Measurements from ENCODE around the gene SGCA.

DNA sequence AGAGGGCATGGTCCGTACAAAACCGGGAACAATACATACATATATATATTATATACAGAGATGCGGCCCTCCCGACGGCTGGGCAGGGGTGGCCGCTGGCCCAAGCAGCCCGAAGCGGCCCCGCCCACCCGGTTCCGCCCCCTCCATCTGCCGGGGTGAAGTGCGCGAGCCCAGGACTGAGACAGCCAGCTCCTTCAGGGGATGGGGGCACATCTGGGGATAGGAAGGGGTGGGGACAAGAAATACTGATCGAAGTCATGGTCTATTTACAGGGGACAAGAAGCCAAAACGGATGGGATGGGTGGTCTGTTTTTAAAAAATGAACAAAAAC is 32.1 kb upstream of the SGCA start:
- TF ChIP-seq, protein P1, sequence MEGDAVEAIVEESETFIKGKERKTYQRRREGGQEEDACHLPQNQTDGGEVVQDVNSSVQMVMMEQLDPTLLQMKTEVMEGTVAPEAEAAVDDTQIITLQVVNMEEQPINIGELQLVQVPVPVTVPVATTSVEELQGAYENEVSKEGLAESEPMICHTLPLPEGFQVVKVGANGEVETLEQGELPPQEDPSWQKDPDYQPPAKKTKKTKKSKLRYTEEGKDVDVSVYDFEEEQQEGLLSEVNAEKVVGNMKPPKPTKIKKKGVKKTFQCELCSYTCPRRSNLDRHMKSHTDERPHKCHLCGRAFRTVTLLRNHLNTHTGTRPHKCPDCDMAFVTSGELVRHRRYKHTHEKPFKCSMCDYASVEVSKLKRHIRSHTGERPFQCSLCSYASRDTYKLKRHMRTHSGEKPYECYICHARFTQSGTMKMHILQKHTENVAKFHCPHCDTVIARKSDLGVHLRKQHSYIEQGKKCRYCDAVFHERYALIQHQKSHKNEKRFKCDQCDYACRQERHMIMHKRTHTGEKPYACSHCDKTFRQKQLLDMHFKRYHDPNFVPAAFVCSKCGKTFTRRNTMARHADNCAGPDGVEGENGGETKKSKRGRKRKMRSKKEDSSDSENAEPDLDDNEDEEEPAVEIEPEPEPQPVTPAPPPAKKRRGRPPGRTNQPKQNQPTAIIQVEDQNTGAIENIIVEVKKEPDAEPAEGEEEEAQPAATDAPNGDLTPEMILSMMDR (IDR thresholded peaks at IDR 0.05) = no peak
- TF ChIP-seq POLR2A (IDR thresholded peaks at IDR 0.05) = no peak

Data from suprapubic skin (tissue), 3 donors.